Kidney (tissue), 14 donors: Measurements from ENCODE around the gene NACAD. TPM values are rescaled to one million over a fixed set of nuclear protein-coding genes. Genes with fewer than 3 reads are reported as not detected.

ENCODE experiments used
- DNase-seq, 5 donors: peaks; one replicate each; pipeline ENCODE4 v3.0.0-alpha.2; 2013 to 2020
- FAIRE-seq: peaks from 2 replicates; lab custom pipeline; 2012; peaks lifted over from hg19 to GRCh38; lab: Jason Lieb, UNC
- H3K27ac ChIP-seq, 2 donors: one replicate each; pipeline ENCODE4 v1.7.0; 2013; ENCODE audit warnings: low read depth in 2 of 2, low read length in 2 of 2, inconsistent platforms in 1 of 2
- H3K27me3 ChIP-seq: one replicate; pipeline ENCODE4 v1.7.1; 2013; ENCODE audit warnings: low read length, inconsistent platforms; ENCODE audit not compliant: control insufficient read depth, insufficient read depth
- H3K36me3 ChIP-seq, 3 donors: one replicate each; pipeline versions ENCODE4 v1.7.0 to v1.7.1; 2013; ENCODE audit warnings: low read length in 3 of 3, control low read depth in 1 of 3, inconsistent platforms in 1 of 3; ENCODE audit not compliant: insufficient read depth in 3 of 3, control insufficient read depth in 2 of 3
- H3K4me1 ChIP-seq, 3 donors: one replicate each; pipeline versions ENCODE4 v1.7.0 to v1.7.1; 2013; ENCODE audit warnings: low read length in 3 of 3, inconsistent platforms in 1 of 3, low read depth in 1 of 3; ENCODE audit not compliant: control insufficient read depth in 2 of 3, insufficient read depth in 2 of 3
- H3K4me3 ChIP-seq, 3 donors: one replicate each; pipeline versions ENCODE4 v1.7.0 to v1.8.1; 2013; ENCODE audit warnings: low read length in 3 of 3, control low read depth in 1 of 3, inconsistent platforms in 1 of 3
- H3K9ac ChIP-seq, 3 donors: one replicate each; pipeline versions ENCODE4 v1.7.0 to v1.7.1; 2013; ENCODE audit warnings: low read length in 3 of 3, control low read depth in 1 of 3, inconsistent platforms in 1 of 3
- H3K9me3 ChIP-seq, 3 donors: one replicate each; pipeline versions ENCODE4 v1.7.0 to v1.7.1; 2013; ENCODE audit warnings: low read length in 3 of 3, control low read depth in 1 of 3, inconsistent platforms in 1 of 3; ENCODE audit not compliant: control insufficient read depth in 2 of 3, insufficient read depth in 1 of 3
- intact Hi-C: fragments of 100-400 bp; cut with DNase I; formaldehyde crosslinking; loops from one replicate; pipeline ENCODE4 v1.11.1; 2022
- polyA plus RNA-seq: library from polyadenylated mRNA; stranded (reverse); fragments of 350-450 nt; fragmentation: Illumina TruSeq; extraction: RNeasy Lipid Tissue Mini Kit (QIAGEN cat#74804); gene quantifications from one replicate; pipeline ENCODE4 v1.2.3, GENCODE V29; 2014; ENCODE audit warnings: low read depth, low replicate concordance; ENCODE audit not compliant: insufficient read depth
- total RNA-seq: library from RNA; stranded (reverse); fragmentation: NEBNext Ultra II Directional; extraction: Animal tissue kit (Norgen Biotek cat#: 25700); gene quantifications from one replicate; pipeline ENCODE4 v1.2.1, GENCODE V29; 2021
- TF ChIP-seq, protein P1 (sequence below): IDR thresholded peaks from 3 replicates; pipeline ENCODE4 v1.5.1; 2012; ENCODE audit warnings: mild to moderate bottlenecking, moderate library complexity, borderline replicate concordance; ENCODE audit not compliant: insufficient read depth; ENCODE audit errors: extremely low read depth
- donor health status: control.
- donor health status: control.
- donor health status: control.
- donor health status: control.
- donor health status: control.
- donor health status: DM: yes; HTN: yes; CAD: no.
- donor health status: Normal renal cell carcinoma (clear cell type).

Gene NACAD
- total and polyA plus RNA-seq, 2 donors from 2014 or later, result 4.2 to 5.0 TPM

DNA sequence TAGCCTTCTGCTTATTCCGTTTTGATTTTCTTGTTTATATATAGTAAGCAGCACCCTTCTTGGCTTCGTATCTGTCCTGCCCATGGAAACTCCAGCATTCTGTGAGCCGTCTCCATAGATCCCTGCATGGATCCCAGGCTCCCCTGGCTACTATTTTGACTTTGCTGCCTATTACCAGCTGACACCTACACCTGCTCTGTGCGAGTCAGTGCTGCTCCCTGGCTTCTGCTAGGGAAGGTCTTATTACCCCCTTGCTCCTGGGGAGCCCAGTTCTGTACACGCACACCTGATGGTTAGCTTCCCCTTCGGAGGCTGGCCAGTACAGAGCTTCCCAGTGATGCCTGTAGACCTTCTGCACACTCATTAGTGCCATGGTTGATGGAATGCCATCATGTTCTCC lies 35.4 kb downstream of the NACAD start:
- intact Hi-C loops, result no loop called here
- FAIRE-seq (no peak), DNase-seq (no peak)
- peaks cover 0 to 4% (median 0%) of the 10 kb centered on the region in 3 donors for H3K36me3 ChIP-seq
- TF ChIP-seq, protein P1, sequence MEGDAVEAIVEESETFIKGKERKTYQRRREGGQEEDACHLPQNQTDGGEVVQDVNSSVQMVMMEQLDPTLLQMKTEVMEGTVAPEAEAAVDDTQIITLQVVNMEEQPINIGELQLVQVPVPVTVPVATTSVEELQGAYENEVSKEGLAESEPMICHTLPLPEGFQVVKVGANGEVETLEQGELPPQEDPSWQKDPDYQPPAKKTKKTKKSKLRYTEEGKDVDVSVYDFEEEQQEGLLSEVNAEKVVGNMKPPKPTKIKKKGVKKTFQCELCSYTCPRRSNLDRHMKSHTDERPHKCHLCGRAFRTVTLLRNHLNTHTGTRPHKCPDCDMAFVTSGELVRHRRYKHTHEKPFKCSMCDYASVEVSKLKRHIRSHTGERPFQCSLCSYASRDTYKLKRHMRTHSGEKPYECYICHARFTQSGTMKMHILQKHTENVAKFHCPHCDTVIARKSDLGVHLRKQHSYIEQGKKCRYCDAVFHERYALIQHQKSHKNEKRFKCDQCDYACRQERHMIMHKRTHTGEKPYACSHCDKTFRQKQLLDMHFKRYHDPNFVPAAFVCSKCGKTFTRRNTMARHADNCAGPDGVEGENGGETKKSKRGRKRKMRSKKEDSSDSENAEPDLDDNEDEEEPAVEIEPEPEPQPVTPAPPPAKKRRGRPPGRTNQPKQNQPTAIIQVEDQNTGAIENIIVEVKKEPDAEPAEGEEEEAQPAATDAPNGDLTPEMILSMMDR, result no peak
- H3K9ac ChIP-seq, result no peak overlapping the region
- no peaks in the 10 kb centered on the region for H3K27me3 ChIP-seq
- H3K9me3 ChIP-seq, result no peaks in the 10 kb centered on the region
- H3K4me1 ChIP-seq, result no peaks in the 10 kb centered on the region
- no peak overlapping the region for H3K4me3 ChIP-seq
- no peak overlapping the region for H3K27ac ChIP-seq

DNA sequence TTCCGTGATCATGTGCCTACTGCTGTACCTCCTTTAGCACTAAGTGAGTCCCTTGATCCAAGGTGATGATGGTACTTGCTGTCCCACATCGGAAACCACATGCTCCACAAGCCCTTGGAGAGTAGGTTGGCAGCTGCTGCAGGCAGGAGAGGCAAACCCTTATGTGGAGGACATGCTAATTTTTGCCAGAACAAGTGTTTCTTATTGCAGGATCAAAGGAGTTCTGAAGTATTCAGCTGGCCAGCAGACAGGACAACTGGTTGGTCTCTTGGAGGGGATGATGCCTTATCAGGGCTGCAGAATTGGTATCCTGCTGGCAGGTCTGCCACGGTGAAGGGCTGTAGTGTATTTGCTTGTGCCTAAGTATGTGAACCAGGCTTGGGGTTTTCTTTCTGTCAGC lies 36.8 kb downstream of the NACAD start:
- DNase-seq, result no peak

DNA sequence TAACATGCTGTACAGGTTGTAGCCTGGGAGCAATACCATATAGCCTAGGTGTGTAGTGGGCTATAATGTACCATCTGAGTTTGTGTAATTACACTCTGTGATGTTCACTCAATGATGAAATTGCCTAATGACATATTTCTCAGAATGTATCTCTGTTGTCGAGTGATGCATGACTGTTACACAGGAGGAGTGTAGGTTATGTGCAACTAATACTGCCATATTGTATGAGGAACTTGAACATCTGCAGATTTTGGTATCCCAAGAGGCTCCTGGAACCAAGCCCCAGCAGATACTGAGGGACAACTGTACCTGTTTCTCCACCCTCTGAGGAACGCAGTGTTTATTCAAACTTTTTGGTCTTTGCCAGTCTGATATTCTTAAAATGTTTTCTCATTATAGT lies 38.6 kb downstream of the NACAD start:
- no peak for FAIRE-seq
- intact Hi-C loops, result no loop called here
- no peaks in the 10 kb centered on the region for H3K9me3 ChIP-seq
- no peak overlapping the region for H3K9ac ChIP-seq
- H3K27ac ChIP-seq, result no peak overlapping the region
- TF ChIP-seq, protein P1, result no peak
- H3K27me3 ChIP-seq, result no peaks in the 10 kb centered on the region
- no peak for DNase-seq
- no peaks in the 10 kb centered on the region for H3K4me1 ChIP-seq
- H3K4me3 ChIP-seq, result no peak overlapping the region
- H3K36me3 ChIP-seq, result peaks cover 0 to 8% (median 0%) of the 10 kb centered on the region in 3 donors

More for the DNA sequence above, 36.8 kb downstream of the NACAD start:
- Histone ChIP-seq H3K36me3 (peaks cover 0 to 5% (median 0%) of the 10 kb centered on the region in 3 donors), H3K9ac (no peak overlapping the region), H3K27ac (no peak overlapping the region), H3K4me3 (no peak overlapping the region), H3K27me3 (no peaks in the 10 kb centered on the region), H3K4me1 (no peaks in the 10 kb centered on the region), H3K9me3 (no peaks in the 10 kb centered on the region)
- TF ChIP-seq, protein P1, result no peak
- intact Hi-C loops, result no loop called here
- FAIRE-seq, result no peak

DNA sequence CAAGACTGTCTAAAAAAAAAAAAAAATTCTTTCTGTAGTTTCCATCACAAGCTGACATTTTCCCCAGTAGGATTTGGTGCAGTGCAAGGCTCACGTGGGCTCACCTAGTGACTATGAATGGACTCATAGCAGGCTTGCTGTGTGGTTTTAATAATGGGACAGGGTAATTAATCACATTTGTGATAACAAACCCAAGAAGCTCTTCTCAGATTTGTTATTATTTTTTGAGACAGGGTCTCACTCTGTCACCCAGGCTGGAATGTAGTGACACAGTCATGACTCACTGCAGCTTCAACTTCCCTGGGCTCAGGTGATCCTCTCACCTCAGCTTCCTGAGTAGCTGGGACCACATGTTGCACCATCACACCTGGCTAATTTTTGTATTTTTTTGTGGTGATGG lies 40.0 kb downstream of the NACAD start:
- Histone ChIP-seq H3K9me3 (no peaks in the 10 kb centered on the region), H3K9ac (no peak overlapping the region), H3K4me1 (no peaks in the 10 kb centered on the region), H3K27ac (no peak overlapping the region), H3K4me3 (no peak overlapping the region), H3K27me3 (no peaks in the 10 kb centered on the region), H3K36me3 (peaks cover 0 to 8% (median 0%) of the 10 kb centered on the region in 3 donors)
- TF ChIP-seq, protein P1, result no peak
- FAIRE-seq, result no peak
- no peak for DNase-seq
- intact Hi-C loops, result no loop called here
